HG03196 (cell line): ENCODE measurements around the gene RASA2.

Experiments used
- ATAC-seq: cut with Tn5 transposase; IDR thresholded peaks from one replicate; pipeline ENCODE4 v1.9.1; 2021; ENCODE audit not compliant: unreplicated experiment

RASA2 gene

GRCh38 chr3:141486746-141487520, at the start of gene RASA2:
TSS of gene RASA2 (plus strand) at chr3:141487027. CDS start at chr3:141487084, 57 bp downstream.
- peak; percentile 68 for ATAC-seq

GRCh38 chr3:141439589-141439988, 47.2 kb upstream of the RASA2 start:
- no peak for ATAC-seq

- ATAC-seq, result no peak
These were observed 45.9 kb upstream of the RASA2 start for GRCh38 chr3:141440942-141441341.

- peak; percentile 98 for ATAC-seq
These were observed 45.2 kb upstream of the RASA2 start for GRCh38 chr3:141441381-141442364.

- ATAC-seq, result no peak
These were observed 44.4 kb upstream of the RASA2 start for GRCh38 chr3:141442446-141442845.

- ATAC-seq, result no peak
These were observed 43.9 kb upstream of the RASA2 start for GRCh38 chr3:141442914-141443313.

GRCh38 chr3:141444586-141445285, 42.1 kb upstream of the RASA2 start:
- no peak for ATAC-seq

GRCh38 chr3:141445990-141446389, 40.8 kb upstream of the RASA2 start:
- ATAC-seq, result no peak

GRCh38 chr3:141446737-141447136, 40.1 kb upstream of the RASA2 start:
- no peak for ATAC-seq

GRCh38 chr3:141447383-141447782, 39.4 kb upstream of the RASA2 start:
- ATAC-seq, result no peak

- ATAC-seq, result no peak
These were observed 38.1 kb upstream of the RASA2 start for GRCh38 chr3:141448606-141449220.

- ATAC-seq, result no peak
These were observed 37.4 kb upstream of the RASA2 start for GRCh38 chr3:141449424-141449823.

GRCh38 chr3:141450727-141451375, 36.0 kb upstream of the RASA2 start:
- ATAC-seq, result no peak

- ATAC-seq, result peak; percentile 69
These were observed 34.8 kb upstream of the RASA2 start for GRCh38 chr3:141452045-141452444.

- no peak for ATAC-seq
These were observed 34.1 kb upstream of the RASA2 start for GRCh38 chr3:141452773-141453172.

- ATAC-seq, result no peak
These were observed 32.8 kb upstream of the RASA2 start for GRCh38 chr3:141454054-141454453.

GRCh38 chr3:141454906-141455602, 31.8 kb upstream of the RASA2 start:
- no peak for ATAC-seq

- no peak for ATAC-seq
These were observed 31.1 kb upstream of the RASA2 start for GRCh38 chr3:141455603-141456300.

- ATAC-seq, result no peak
These were observed 30.6 kb upstream of the RASA2 start for GRCh38 chr3:141456301-141456625.
